GM12891 (cell line): ENCODE measurements around the gene NFATC4.

Experiments
- DNase-seq: peaks from one replicate; pipeline ENCODE4 v3.0.0; 2011; ENCODE audit warnings: low spot score; ENCODE audit not compliant: insufficient read length
- FAIRE-seq: peaks from 2 replicates; lab custom pipeline; 2011; peaks lifted over from hg19 to GRCh38; lab: Jason Lieb, UNC
- PAX5 ChIP-seq: IDR thresholded peaks from 2 replicates; pipeline ENCODE4 v1.6.1; 2011; ENCODE audit warnings: low read length, moderate library complexity, mild to moderate bottlenecking; ENCODE audit not compliant: insufficient read depth, severe bottlenecking
- POLR2A ChIP-seq: IDR thresholded peaks from 2 replicates; pipeline ENCODE4 v1.6.1; 2011; ENCODE audit warnings: low read depth, low read length, control low read depth
- POLR2AphosphoS5 ChIP-seq: IDR thresholded peaks from 2 replicates; pipeline ENCODE4 v1.6.1; 2011; ENCODE audit warnings: low read depth, low read length, control low read depth
- POU2F2 ChIP-seq: IDR thresholded peaks from 2 replicates; pipeline ENCODE4 v1.6.1; 2011; ENCODE audit warnings: low read depth, mild to moderate bottlenecking, control low read depth, low read length, moderate library complexity
- SPI1 ChIP-seq: IDR thresholded peaks from 2 replicates; pipeline ENCODE4 v1.6.1; 2011; ENCODE audit warnings: low read depth, low read length, control low read depth
- TAF1 ChIP-seq: IDR thresholded peaks from 2 replicates; pipeline ENCODE4 v1.6.1; 2011; ENCODE audit warnings: low read depth, low read length, control low read depth

NFATC4 gene

DNA sequence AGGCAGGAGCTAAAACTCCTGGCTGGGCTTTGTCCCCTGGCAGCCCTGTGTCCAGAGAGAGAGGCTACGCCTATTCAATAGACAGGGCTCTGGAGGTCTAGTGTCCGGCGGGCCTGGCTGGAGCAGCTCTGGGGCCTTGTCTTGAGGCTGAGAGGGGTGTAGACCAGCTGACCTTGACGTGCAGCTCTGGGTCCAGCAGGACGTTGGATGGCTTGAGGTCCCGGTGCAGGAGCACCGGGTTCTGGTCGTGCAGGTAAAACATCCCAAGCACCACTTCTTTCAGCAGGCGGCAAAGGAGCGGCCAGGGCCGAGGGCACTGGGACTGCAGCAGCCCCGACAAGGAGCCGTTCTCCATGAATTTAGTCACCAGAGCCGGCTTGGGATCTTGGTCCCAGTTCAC is 29.1 kb upstream of the NFATC4 start:
- TF ChIP-seq SPI1 (no peak), PAX5 (no peak), TAF1 (no peak), POLR2AphosphoS5 (no peak), POU2F2 (no peak), POLR2A (no peak)
- DNase-seq = no peak
- FAIRE-seq = peak; percentile 45

- peak; percentile 94 for FAIRE-seq
- TF ChIP-seq POLR2A (peak; percentile 36; the same call in 1 of the 2 replicates), TAF1 (no peak)
- DNase-seq = peak; percentile 71
Observed at GRCh38 chr14:24339284-24340151, 28.5 kb upstream of the NFATC4 start, which contains the start of gene RIPK3. TSS of gene RIPK3 (minus strand) at chr14:24339991. CDS start at chr14:24339826, 165 bp downstream.

GRCh38 chr14:24340606-24341005 is 27.4 kb upstream of the NFATC4 start:
- no peak for FAIRE-seq
- no peak for DNase-seq
- TF ChIP-seq PAX5 (no peak), POLR2AphosphoS5 (no peak), POLR2A (no peak), TAF1 (no peak), SPI1 (no peak), POU2F2 (no peak)

DNA sequence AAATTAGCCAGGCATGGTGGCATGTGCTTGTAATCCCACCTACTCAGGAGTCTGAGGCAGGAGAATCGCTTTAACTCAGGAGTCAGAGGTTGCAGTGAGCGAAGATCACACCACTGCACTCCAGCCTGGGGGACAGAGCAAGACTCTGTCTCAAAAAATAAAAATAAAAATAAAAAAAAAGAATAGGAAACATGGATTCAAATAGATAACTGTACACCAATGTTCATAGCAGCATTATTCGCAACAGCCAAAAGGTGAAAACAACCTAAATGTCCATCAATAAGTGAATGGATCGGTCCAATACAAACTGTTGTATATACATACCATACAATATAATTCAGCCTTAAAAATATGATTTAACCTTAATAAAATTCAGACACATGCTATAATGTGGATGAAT is 25.1 kb upstream of the NFATC4 start:
- DNase-seq = no peak
- FAIRE-seq = no peak
- TF ChIP-seq PAX5 (no peak), POU2F2 (no peak), POLR2A (no peak), POLR2AphosphoS5 (no peak), SPI1 (no peak), TAF1 (no peak)

GRCh38 chr14:24343795-24344660 is 24.0 kb upstream of the NFATC4 start:
- DNase-seq (no peak), FAIRE-seq (no peak)
- TF ChIP-seq SPI1 (no peak), POLR2A (no peak), POU2F2 (no peak), PAX5 (no peak)

DNA sequence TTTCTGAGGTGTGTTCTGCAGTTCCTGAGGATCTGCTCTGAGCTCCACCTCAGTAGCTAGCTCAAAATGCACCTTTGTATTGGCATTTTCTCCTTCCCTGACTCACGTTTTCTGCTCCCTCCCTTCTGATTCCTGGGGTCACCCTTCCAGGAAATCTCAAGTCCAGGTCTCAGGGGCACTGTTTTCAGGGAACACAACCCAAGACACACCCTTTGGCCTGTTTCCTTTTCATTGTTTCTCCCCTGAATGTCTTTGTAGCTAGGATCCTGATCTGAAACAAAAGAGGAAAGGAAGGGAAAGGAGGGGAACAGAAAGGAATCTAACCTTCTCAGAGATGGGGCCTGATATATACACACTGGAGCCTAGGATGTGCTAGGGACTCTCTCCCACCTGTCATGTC is 20.9 kb upstream of the NFATC4 start:
- no peak for TF ChIP-seq TAF1
- no peak for TF ChIP-seq SPI1
- no peak for TF ChIP-seq PAX5
- TF ChIP-seq POU2F2 = no peak
- TF ChIP-seq POLR2AphosphoS5 = no peak
- no peak for TF ChIP-seq POLR2A
- FAIRE-seq (no peak), DNase-seq (no peak)

- no peak for FAIRE-seq
- no peak for TF ChIP-seq POLR2A
- TF ChIP-seq POU2F2 = no peak
- no peak for TF ChIP-seq PAX5
- no peak for TF ChIP-seq POLR2AphosphoS5
- TF ChIP-seq TAF1 = no peak
- no peak for TF ChIP-seq SPI1
- DNase-seq = no peak
Observed at GRCh38 chr14:24348186-24348585, 19.8 kb upstream of the NFATC4 start.

GRCh38 chr14:24349742-24350141 is 18.2 kb upstream of the NFATC4 start:
- DNase-seq (no peak), FAIRE-seq (no peak)
- TF ChIP-seq SPI1 = no peak
- TF ChIP-seq PAX5 = no peak
- TF ChIP-seq POU2F2 = no peak
- no peak for TF ChIP-seq POLR2A
- TF ChIP-seq POLR2AphosphoS5 = no peak
- TF ChIP-seq TAF1 = no peak

DNA sequence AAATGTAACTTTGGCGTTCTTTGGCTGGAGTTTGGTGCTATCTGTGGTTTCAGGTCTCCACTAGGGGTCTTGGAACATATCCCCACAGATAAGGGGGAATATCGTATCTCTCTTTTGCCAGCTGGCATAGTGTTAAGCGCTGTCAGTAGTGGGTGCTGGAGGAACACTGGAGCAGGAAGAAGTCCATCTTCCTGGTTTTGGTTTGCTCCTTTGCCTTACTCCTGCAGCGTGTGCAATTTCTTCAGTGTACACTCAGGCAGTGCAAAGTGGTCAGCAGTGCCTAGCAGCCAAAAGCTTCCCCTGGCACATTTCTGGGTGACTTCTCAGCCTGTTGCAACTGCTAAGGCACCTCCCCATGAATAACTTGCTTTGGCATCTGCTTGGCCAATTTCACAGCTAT is 16.5 kb upstream of the NFATC4 start:
- DNase-seq = no peak
- TF ChIP-seq TAF1 (no peak), SPI1 (no peak), PAX5 (no peak), POU2F2 (no peak)
- FAIRE-seq = no peak
